ENCODE data around the gene DCDC2B.
A peak's percentile ranks its signal among the peaks of the same experiment; 100 is the strongest.

Gene DCDC2B

GRCh38 chr1:32223683-32224082 is 14.8 kb downstream of the DCDC2B start:
- DNase-seq (ENCODE audit: low read depth) = no peak

GRCh38 chr1:32224285-32224684 is 15.4 kb downstream of the DCDC2B start:
- no peak for DNase-seq (ENCODE audit: low read depth)

- DNase-seq (ENCODE audit: low read depth) = no peak
Measured at GRCh38 chr1:32228771-32229170, 19.9 kb downstream of the DCDC2B start.

- DNase-seq (ENCODE audit: low read depth) = no peak
Measured at GRCh38 chr1:32231843-32232432, 23.0 kb downstream of the DCDC2B start.

- no peak for DNase-seq (ENCODE audit: low read depth)
Measured at GRCh38 chr1:32232558-32233304, 23.8 kb downstream of the DCDC2B start.

GRCh38 chr1:32234792-32235191 is 25.9 kb downstream of the DCDC2B start:
- no peak for DNase-seq (ENCODE audit: low read depth)

GRCh38 chr1:32239337-32239736 is 30.4 kb downstream of the DCDC2B start:
- DNase-seq (ENCODE audit: low read depth) = no peak

GRCh38 chr1:32239790-32240139 is 30.9 kb downstream of the DCDC2B start:
- no peak for DNase-seq (ENCODE audit: low read depth)

GRCh38 chr1:32240140-32240951 is 31.5 kb downstream of the DCDC2B start:
- no peak for DNase-seq (ENCODE audit: low read depth)

GRCh38 chr1:32241001-32241763 is 32.3 kb downstream of the DCDC2B start:
- no peak for DNase-seq (ENCODE audit: low read depth)

- DNase-seq (ENCODE audit: low read depth) = no peak
Measured at GRCh38 chr1:32242341-32242851, 33.5 kb downstream of the DCDC2B start.

- peak; percentile 93 for DNase-seq (ENCODE audit: low read depth)
Measured at GRCh38 chr1:32246888-32247273, 38.0 kb downstream of the DCDC2B start, which contains the start of gene FAM167B. Gene FAM167B (plus strand): TSS chr1:32247222. CDS start chr1:32247422, 200 bp downstream.

GRCh38 chr1:32247452-32247851 is 38.6 kb downstream of the DCDC2B start:
- no peak for DNase-seq (ENCODE audit: low read depth)

GRCh38 chr1:32247983-32248889 is 39.3 kb downstream of the DCDC2B start:
- no peak for DNase-seq (ENCODE audit: low read depth)

GRCh38 chr1:32249831-32250525 is 41.1 kb downstream of the DCDC2B start:
- no peak for DNase-seq (ENCODE audit: low read depth)

- no peak for DNase-seq (ENCODE audit: low read depth)
Measured at GRCh38 chr1:32250893-32251716, 42.2 kb downstream of the DCDC2B start, which contains the start of gene LCK. Gene LCK (plus strand): TSS chr1:32251265. CDS start chr1:32274330, 23,065 bp downstream.

GRCh38 chr1:32255072-32256071 is 46.5 kb downstream of the DCDC2B start:
- DNase-seq (ENCODE audit: low read depth) = no peak
